GM19351 (cell line): Measurements from ENCODE around the gene SEC61A2.
"Not testable (repeated sequence)": the region's sequence is repeated elsewhere in the genome, so short reads cannot be mapped to it uniquely, and the experiment has no call there.

ENCODE experiments used
- ATAC-seq: cut with Tn5 transposase; IDR thresholded peaks from one replicate; pipeline ENCODE4 v1.9.1; 2021; ENCODE audit warnings: mild to moderate bottlenecking, moderate library complexity; ENCODE audit not compliant: unreplicated experiment

The SEC61A2 gene

GRCh38 chr10:12129222-12130111 is at the start of gene SEC61A2:
Gene SEC61A2, plus strand, starts transcription at chr10:12129677. Its CDS starts 111 bp downstream, at chr10:12129788.
- ATAC-seq: peak; percentile 88

- ATAC-seq: no peak
Observed at GRCh38 chr10:12081470-12081869, 48.0 kb upstream of the SEC61A2 start.

GRCh38 chr10:12081879-12082557 is 47.5 kb upstream of the SEC61A2 start:
- ATAC-seq: no peak

- no peak for ATAC-seq
Observed at GRCh38 chr10:12088919-12089318, 40.6 kb upstream of the SEC61A2 start.

- no peak for ATAC-seq
Observed at GRCh38 chr10:12091421-12091820, 38.1 kb upstream of the SEC61A2 start.

GRCh38 chr10:12097361-12097760 is 32.1 kb upstream of the SEC61A2 start:
- ATAC-seq: not testable (repeated sequence)

GRCh38 chr10:12097791-12098190 is 31.7 kb upstream of the SEC61A2 start:
- no peak for ATAC-seq

- ATAC-seq: no peak
Observed at GRCh38 chr10:12098966-12099365, 30.5 kb upstream of the SEC61A2 start.

GRCh38 chr10:12103802-12104201 is 25.7 kb upstream of the SEC61A2 start:
- no peak for ATAC-seq

GRCh38 chr10:12107781-12108180 is 21.7 kb upstream of the SEC61A2 start:
- no peak for ATAC-seq

- ATAC-seq: no peak
Observed at GRCh38 chr10:12109286-12109685, 20.2 kb upstream of the SEC61A2 start.

- ATAC-seq: no peak
Observed at GRCh38 chr10:12111528-12111927, 17.9 kb upstream of the SEC61A2 start.

GRCh38 chr10:12113627-12114026 is 15.8 kb upstream of the SEC61A2 start:
- ATAC-seq: no peak

GRCh38 chr10:12121673-12122072 is 7.8 kb upstream of the SEC61A2 start:
- ATAC-seq: no peak

- ATAC-seq: peak; percentile 47
Observed at GRCh38 chr10:12130237-12130872, 878 bp downstream of the SEC61A2 start.

GRCh38 chr10:12135631-12136030 is 6.2 kb downstream of the SEC61A2 start:
- ATAC-seq: no peak

- ATAC-seq: no peak
Observed at GRCh38 chr10:12140038-12140437, 10.6 kb downstream of the SEC61A2 start.

- ATAC-seq: no peak
Observed at GRCh38 chr10:12144538-12144937, 15.1 kb downstream of the SEC61A2 start.

GRCh38 chr10:12150163-12150562 is 20.7 kb downstream of the SEC61A2 start:
- ATAC-seq: no peak

GRCh38 chr10:12154516-12154915 is 25.0 kb downstream of the SEC61A2 start:
- no peak for ATAC-seq

- no peak for ATAC-seq
Observed at GRCh38 chr10:12156367-12157123, 27.1 kb downstream of the SEC61A2 start.
